GM19372 (cell line): ENCODE measurements around the gene PRMT3.
"Not testable (repeated sequence)": the region's sequence is repeated elsewhere in the genome, so short reads cannot be mapped to it uniquely, and the experiment has no call there.

Experiments used
- ATAC-seq: cut with Tn5 transposase; IDR thresholded peaks from one replicate; pipeline ENCODE4 v1.9.1; 2021; ENCODE audit warnings: mild to moderate bottlenecking, low read depth, moderate library complexity; ENCODE audit not compliant: unreplicated experiment

PRMT3 gene

GRCh38 chr11:20497124-20497792 lies 109.7 kb downstream of the PRMT3 start:
- no peak for ATAC-seq

- ATAC-seq: no peak
Observed at GRCh38 chr11:20501252-20501651, 113.7 kb downstream of the PRMT3 start.

- no peak for ATAC-seq
Observed at GRCh38 chr11:20501971-20502370, 114.5 kb downstream of the PRMT3 start.

GRCh38 chr11:20511982-20512381 lies 124.5 kb downstream of the PRMT3 start:
- no peak for ATAC-seq

GRCh38 chr11:20512869-20513268 lies 125.4 kb downstream of the PRMT3 start:
- no peak for ATAC-seq

- no peak for ATAC-seq
Observed at GRCh38 chr11:20518323-20518834, 130.9 kb downstream of the PRMT3 start.

- ATAC-seq: no peak
Observed at GRCh38 chr11:20522536-20522935, 135.0 kb downstream of the PRMT3 start.

GRCh38 chr11:20529757-20530156 lies 142.2 kb downstream of the PRMT3 start:
- ATAC-seq: no peak

GRCh38 chr11:20530942-20531703 lies 143.6 kb downstream of the PRMT3 start:
- ATAC-seq: no peak

- ATAC-seq: no peak
Observed at GRCh38 chr11:20535271-20535881, 147.9 kb downstream of the PRMT3 start.

GRCh38 chr11:20536365-20536764 lies 148.8 kb downstream of the PRMT3 start:
- ATAC-seq: no peak

- ATAC-seq: no peak
Observed at GRCh38 chr11:20536784-20537183, 149.3 kb downstream of the PRMT3 start.

- ATAC-seq: no peak
Observed at GRCh38 chr11:20541503-20541902, 154.0 kb downstream of the PRMT3 start.

GRCh38 chr11:20544603-20545237 lies 157.2 kb downstream of the PRMT3 start:
- no peak for ATAC-seq

GRCh38 chr11:20547411-20547810 lies 159.9 kb downstream of the PRMT3 start:
- no peak for ATAC-seq

GRCh38 chr11:20551096-20551495 lies 163.6 kb downstream of the PRMT3 start:
- no peak for ATAC-seq

GRCh38 chr11:20555783-20556182 lies 168.3 kb downstream of the PRMT3 start:
- ATAC-seq: no peak

- ATAC-seq: not testable (repeated sequence)
Observed at GRCh38 chr11:20556396-20556795, 168.9 kb downstream of the PRMT3 start.

- no peak for ATAC-seq
Observed at GRCh38 chr11:20558741-20559140, 171.2 kb downstream of the PRMT3 start.
